GM18508 (cell line): ENCODE results near the gene LRRC4C.

Experiments
- ATAC-seq: cut with Tn5 transposase; IDR thresholded peaks from one replicate; pipeline ENCODE4 v1.9.1; 2021; ENCODE audit warnings: moderate number of reproducible peaks; ENCODE audit not compliant: insufficient read depth, unreplicated experiment

The LRRC4C gene

DNA sequence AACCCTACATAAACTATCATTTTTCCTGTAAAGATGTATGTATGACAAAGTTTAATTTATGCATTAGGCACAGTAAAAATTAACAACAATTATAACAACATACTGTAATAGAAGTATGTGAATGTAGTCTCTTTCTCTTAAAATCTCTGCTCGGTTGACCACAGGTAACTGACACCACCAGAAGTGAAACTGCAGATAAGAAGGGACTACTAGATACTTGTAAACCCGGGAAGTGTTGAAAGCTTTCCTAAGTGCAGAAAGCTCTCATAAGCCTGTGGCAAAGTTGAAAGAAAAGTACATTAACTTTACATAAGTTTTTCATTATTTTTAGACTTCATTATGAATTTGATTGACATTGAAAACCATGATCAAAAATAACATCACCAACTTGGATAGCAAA lies 1173.3 kb downstream of the LRRC4C start:
- ATAC-seq, result no peak

DNA sequence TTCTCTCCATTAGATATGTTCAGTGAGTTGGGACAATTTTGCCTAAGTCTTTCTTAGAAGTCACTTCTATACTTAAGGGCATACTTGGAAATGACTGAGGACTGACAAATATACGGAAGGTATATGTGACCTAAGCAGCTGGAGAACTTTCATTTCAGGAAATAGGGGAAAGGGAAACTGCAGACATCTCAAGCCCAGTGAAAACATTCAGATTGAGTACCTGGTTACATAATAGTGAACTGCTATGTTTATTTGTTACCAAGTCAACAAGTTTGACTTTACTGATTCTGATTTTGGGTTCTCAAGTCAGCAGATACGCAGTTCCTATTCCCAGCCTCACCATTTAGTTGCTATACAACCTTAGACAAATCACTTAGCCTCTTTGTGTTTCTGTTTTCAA lies 1173.9 kb downstream of the LRRC4C start:
- ATAC-seq, result no peak

DNA sequence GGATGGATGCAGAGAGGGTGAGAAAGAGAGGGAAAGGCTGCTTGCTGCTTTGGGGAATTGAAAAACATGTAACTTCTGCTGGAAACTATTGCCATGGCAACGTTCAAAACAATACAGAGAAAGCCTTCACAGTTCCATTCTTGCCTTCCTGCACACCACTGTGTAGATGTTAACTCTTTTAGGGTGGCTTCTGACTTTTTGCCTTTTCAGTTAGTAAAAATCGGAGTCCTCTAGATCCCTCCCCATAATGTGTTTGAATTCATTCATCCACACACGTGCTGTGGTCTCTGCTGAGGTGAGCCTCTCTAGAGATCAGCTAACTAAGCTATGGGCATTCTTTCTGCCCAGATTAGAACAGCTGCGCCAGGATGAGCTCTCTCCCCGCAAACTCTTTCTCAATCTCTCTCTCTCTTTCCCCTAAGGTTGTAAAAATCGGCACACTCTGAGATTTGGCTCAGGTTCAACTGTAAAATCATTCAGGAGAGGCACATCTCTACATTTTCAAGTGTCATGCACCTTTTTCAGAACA lies 1178.3 kb downstream of the LRRC4C start:
- no peak for ATAC-seq

DNA sequence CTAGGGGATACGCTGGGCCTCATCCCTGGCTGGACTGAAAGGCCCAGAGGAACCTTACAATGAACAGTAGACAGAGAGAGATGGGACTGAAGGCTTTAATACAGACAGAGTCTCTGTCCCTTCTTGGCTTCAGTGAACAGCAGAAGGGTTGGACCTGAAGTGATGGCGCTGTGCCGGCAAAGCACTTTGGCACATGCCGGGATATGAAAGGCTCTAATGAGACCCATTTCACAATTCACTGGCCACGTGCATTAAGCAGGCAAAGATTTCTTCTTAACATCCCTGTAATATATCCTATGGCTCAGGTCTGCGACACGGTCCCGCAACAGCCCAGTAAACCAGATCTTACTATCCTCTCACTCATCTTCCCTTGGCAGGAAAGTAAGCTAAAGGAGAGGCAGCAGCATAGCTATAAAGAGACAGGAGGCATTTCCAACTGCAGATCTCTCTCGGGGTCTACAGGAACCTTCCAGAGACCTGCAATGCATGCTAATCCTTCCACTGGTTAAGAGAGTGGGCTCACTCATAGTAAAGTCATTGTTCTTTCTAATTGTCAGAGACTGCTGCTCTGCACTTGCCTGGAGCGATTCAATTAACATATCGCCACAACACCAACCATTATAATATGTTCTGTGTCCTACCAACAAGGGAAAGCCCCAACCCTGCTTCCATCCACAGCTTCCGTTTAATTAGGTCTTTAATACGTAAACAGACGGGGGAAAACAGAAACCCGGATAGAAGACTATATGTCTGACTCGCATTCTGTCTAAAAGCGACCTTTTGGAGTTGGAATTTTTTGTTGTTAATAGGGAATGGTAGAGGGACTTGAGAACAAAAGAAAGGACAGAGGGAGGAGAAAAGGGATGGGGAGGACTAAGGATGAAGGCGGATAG lies 1179.0 kb downstream of the LRRC4C start:
- ATAC-seq, result no peak

DNA sequence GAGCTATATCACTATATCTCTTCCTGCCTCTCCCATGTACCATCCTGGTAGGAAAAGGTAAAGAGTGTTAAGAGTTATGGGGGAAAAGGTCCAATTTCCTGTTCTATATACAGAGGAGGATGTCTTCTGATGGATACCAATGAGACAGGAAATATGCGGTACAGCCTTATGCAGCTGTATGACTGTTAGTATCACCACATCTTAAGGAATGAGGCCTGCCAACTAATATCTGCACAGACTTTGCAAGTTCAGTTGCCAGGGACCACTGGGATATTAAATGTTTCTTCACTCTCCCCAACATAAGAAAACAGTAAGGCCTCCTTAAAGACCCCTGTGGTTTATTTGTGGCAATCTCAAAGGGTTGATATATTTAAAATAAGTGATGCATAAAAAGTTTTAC lies 1182.5 kb downstream of the LRRC4C start:
- ATAC-seq, result no peak

DNA sequence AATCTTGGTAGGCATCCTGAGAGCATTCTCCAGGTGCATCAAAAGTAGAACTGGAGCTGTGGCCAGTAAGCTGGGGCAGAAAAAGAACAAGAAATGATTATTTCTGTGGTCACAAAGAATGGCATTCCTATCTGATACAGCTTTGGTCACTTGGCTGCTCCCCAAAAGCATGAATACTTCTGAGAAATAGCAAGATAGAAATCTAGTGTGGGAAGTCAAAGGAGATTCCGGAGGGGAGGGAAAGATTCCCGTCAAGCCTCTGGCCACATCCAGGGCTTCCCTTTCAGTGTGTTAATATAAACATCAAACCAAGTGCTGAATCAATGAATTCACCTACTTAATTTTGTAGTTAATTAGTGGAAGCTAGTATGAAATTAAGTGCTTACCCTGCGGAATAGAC lies 1185.4 kb downstream of the LRRC4C start:
- no peak for ATAC-seq

DNA sequence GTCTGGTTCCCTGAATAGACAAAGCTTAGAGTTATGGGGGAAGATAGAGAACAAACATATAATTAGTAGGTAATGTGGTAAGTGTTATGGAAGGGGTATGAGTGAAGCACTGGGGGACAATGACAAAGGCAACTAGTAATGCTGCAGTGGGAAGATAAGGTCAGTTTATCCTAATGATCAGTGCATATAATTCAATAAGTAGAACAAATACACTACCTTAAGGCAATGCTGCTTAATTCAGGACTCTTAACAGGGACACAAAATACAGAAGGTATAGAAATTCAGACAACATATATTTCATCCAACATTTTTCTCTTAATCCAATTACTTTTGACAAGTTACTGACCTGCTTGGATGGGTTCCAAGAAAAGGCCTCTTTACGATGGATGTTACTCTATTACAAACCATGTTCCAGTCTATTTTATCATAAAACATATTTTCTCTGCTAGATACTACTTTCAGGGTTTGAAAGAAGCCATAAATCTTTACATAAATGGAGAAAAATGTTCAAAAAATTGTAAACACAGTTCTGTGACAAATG lies 1186.2 kb downstream of the LRRC4C start:
- no peak for ATAC-seq

GRCh38 chr11:40271361-40271760 lies 1188.1 kb downstream of the LRRC4C start:
- no peak for ATAC-seq

- no peak for ATAC-seq
Measured at GRCh38 chr11:40269865-40270264, 1189.6 kb downstream of the LRRC4C start.

GRCh38 chr11:40268551-40268950 lies 1190.9 kb downstream of the LRRC4C start:
- no peak for ATAC-seq

- no peak for ATAC-seq
Measured at GRCh38 chr11:40255457-40255856, 1204.0 kb downstream of the LRRC4C start.

- no peak for ATAC-seq
Measured at GRCh38 chr11:40253166-40253565, 1206.3 kb downstream of the LRRC4C start.

- ATAC-seq, result no peak
Measured at GRCh38 chr11:40252236-40252635, 1207.2 kb downstream of the LRRC4C start.

DNA sequence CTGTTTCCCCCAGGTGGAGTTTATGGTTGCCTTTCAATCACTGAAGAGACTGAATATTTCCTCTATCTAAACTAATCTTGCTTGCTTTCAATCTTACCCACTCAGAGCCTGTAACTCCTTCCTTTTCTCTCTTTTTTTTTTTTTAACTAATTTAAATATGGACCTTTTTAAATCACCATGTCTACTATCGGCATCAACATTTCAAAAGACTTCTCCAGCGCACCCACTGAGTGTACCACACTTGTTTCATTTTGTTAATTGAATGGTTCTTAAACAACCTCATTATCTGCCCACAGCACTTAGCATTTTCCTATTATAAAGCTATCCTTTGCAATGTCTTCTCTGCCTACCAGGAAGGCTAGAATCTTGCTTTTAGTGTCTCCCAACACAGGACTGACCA lies 1212.5 kb downstream of the LRRC4C start:
- ATAC-seq, result no peak

- ATAC-seq, result peak; percentile 98
Measured at GRCh38 chr11:40241524-40242051, 1217.9 kb downstream of the LRRC4C start.

GRCh38 chr11:40240284-40240683 lies 1219.2 kb downstream of the LRRC4C start:
- ATAC-seq, result no peak

GRCh38 chr11:40236526-40236925 lies 1222.9 kb downstream of the LRRC4C start:
- ATAC-seq, result no peak

GRCh38 chr11:40235841-40236240 lies 1223.6 kb downstream of the LRRC4C start:
- no peak for ATAC-seq

GRCh38 chr11:40230821-40231220 lies 1228.6 kb downstream of the LRRC4C start:
- no peak for ATAC-seq

GRCh38 chr11:40228662-40229061 lies 1230.8 kb downstream of the LRRC4C start:
- ATAC-seq, result no peak

- ATAC-seq, result peak; percentile 96
Measured at GRCh38 chr11:40227730-40228129, 1231.7 kb downstream of the LRRC4C start.
